HepG2 (cell line): ENCODE data around the gene ANKRD27. TPM values are rescaled to one million over a fixed set of nuclear protein-coding genes. Genes with fewer than 3 reads are reported as not detected.

Experiments
- ATAC-seq: fragments of 200-7000 bp; cut with Tn5 transposase; 3 replicates; pipeline ENCODE4 v1.9.1; 2020; ENCODE audit warnings: mild to moderate bottlenecking, moderate library complexity
- BruUV-seq: library from RNA; stranded (reverse); fragments of 400-500 nt; replicated peaks from 2 replicates; lab custom pipeline; 2021; lab: Mats Ljungman, UMichigan
- CTCF ChIA-PET: fragments of 300-600 bp; formaldehyde crosslinking; extraction: SDS; loops from one replicate; lab custom pipeline; 2021; ENCODE audit warnings: low total read pairs, inconsistent platforms, low intra/inter-chr PET ratio; lab: Yijun Ruan, JAX
- POLR2A ChIA-PET: fragments of 350-600 bp; sonication (Branson Sonifier 250); formaldehyde crosslinking; loops from one replicate; lab custom pipeline; 2020; ENCODE audit warnings: antibody characterized with exemption, inconsistent platforms; lab: Yijun Ruan, JAX
- DNase-seq: peaks from one replicate; pipeline ENCODE4 v3.0.0-alpha.2; 2015; ENCODE audit warnings: low spot score
- FAIRE-seq: peaks from 3 replicates; lab custom pipeline; 2011; peaks lifted over from hg19 to GRCh38; lab: Jason Lieb, UNC
- H2AFZ ChIP-seq: one replicate; pipeline ENCODE4 v1.6.1; 2011; ENCODE audit warnings: low read length, inconsistent platforms
- H3K27ac ChIP-seq: fragments of 300-600 bp; 3 replicates; pipeline ENCODE4 v1.8.0; 2011; ENCODE audit warnings: mixed run types, mild to moderate bottlenecking, mixed read lengths, low read length, inconsistent platforms; ENCODE audit not compliant: insufficient read depth; ENCODE audit errors: extremely low read length
- H3K27me3 ChIP-seq, 2 experiments: fragments of 200-600 bp in 1 of 2; 2 replicates in 1 of 2; 3 replicates in 1 of 2; pipeline versions ENCODE4 v1.6.0 to v1.8.0; 2011; ENCODE audit warnings: low read length in 2 of 2, mild to moderate bottlenecking in 2 of 2, moderate library complexity in 2 of 2, inconsistent platforms in 1 of 2; ENCODE audit not compliant: insufficient read depth in 2 of 2, control insufficient read depth in 1 of 2
- H3K36me3 ChIP-seq, 2 experiments: fragments of 200-600 bp in 1 of 2; replicated peaks in 1 of 2; 2 replicates in 1 of 2; 3 replicates in 1 of 2; pipeline versions ENCODE4 v1.5.1 to v1.8.0; 2011; ENCODE audit warnings: low read length in 2 of 2, inconsistent platforms in 1 of 2; ENCODE audit not compliant: insufficient read depth in 2 of 2, control insufficient read depth in 1 of 2
- H3K4me1 ChIP-seq: 2 replicates; pipeline ENCODE4 v1.5.1; 2012; ENCODE audit warnings: low read length, inconsistent platforms; ENCODE audit not compliant: insufficient read depth
- H3K4me2 ChIP-seq: 2 replicates; pipeline ENCODE4 v1.6.0; 2011; ENCODE audit warnings: low read depth, low read length, inconsistent platforms
- H3K4me3 ChIP-seq, 3 experiments: fragments of 200-600 bp in 1 of 3; sonication (generic), shearing (Covaris generic) in 1 of 3; replicated peaks in 1 of 3; 2 replicates each; pipeline ENCODE4 v1.5.1; 2011 to 2016; ENCODE audit warnings: low read length in 3 of 3, inconsistent platforms in 2 of 3, low read depth in 2 of 3, mild to moderate bottlenecking in 2 of 3, control low read depth in 1 of 3, mixed read lengths in 1 of 3; ENCODE audit not compliant: insufficient read depth in 1 of 3
- H3K79me2 ChIP-seq: one replicate; pipeline ENCODE4 v1.6.1; 2011; ENCODE audit warnings: low read length, inconsistent platforms; ENCODE audit not compliant: insufficient read depth
- H3K9ac ChIP-seq: 2 replicates; pipeline ENCODE4 v1.6.0; 2011; ENCODE audit warnings: mild to moderate bottlenecking, low read depth, low read length, inconsistent platforms; ENCODE audit not compliant: insufficient read depth
- H3K9me3 ChIP-seq: 2 replicates; pipeline ENCODE4 v1.5.1; 2012; ENCODE audit warnings: mild to moderate bottlenecking, low read length
- H4K20me1 ChIP-seq: 2 replicates; pipeline ENCODE4 v1.6.0; 2011; ENCODE audit warnings: inconsistent platforms, mild to moderate bottlenecking, low read length, moderate library complexity; ENCODE audit not compliant: insufficient read depth
- ATRX ChIP-seq: sonication (generic); formaldehyde crosslinking; IDR thresholded peaks from 2 replicates; pipeline ENCODE4 v1.4.0; 2020; ENCODE audit warnings: missing genetic modification reagents, borderline replicate concordance
- E2F1 ChIP-seq: sonication (generic); formaldehyde crosslinking; IDR thresholded peaks from 2 replicates; pipeline ENCODE4 v1.5.0; 2020; ENCODE audit warnings: missing genetic modification reagents
- EHMT2 ChIP-seq: fragments of 200-600 bp; sonication (generic); IDR thresholded peaks from 2 replicates; pipeline ENCODE4 v1.7.0; 2017; ENCODE audit warnings: antibody characterized with exemption, low read depth, low read length, borderline replicate concordance
- GATAD1 ChIP-seq: IDR thresholded peaks from 2 replicates; pipeline ENCODE4 v1.6.1; 2016; ENCODE audit warnings: missing genetic modification reagents, missing compliant biosample characterization
- HNRNPL ChIP-seq: fragments of 200-400 bp; formaldehyde crosslinking; IDR thresholded peaks from 2 replicates; pipeline ENCODE4 v1.6.1; 2017; ENCODE audit warnings: mild to moderate bottlenecking, low read depth, low read length
- HNRNPLL ChIP-seq: fragments of 200-400 bp; formaldehyde crosslinking; IDR thresholded peaks from 2 replicates; pipeline ENCODE4 v1.6.1; 2017; ENCODE audit warnings: mild to moderate bottlenecking, low read depth, low read length; ENCODE audit not compliant: poor library complexity, severe bottlenecking
- ISL2 ChIP-seq: sonication (generic); formaldehyde crosslinking; IDR thresholded peaks from 2 replicates; pipeline ENCODE4 v1.5.0; 2020; ENCODE audit warnings: missing genetic modification reagents
- MXI1 ChIP-seq: IDR thresholded peaks from 3 replicates; pipeline ENCODE4 v1.6.1; 2012; ENCODE audit warnings: low read depth, low read length, inconsistent platforms, borderline replicate concordance
- RBM22 ChIP-seq: fragments of 200-400 bp; formaldehyde crosslinking; optimal IDR thresholded peaks from 2 replicates; pipeline ENCODE3; 2017; ENCODE audit warnings: mild to moderate bottlenecking, low read length, moderate library complexity
- SIX1 ChIP-seq: sonication (generic); formaldehyde crosslinking; IDR thresholded peaks from 2 replicates; pipeline ENCODE4 v1.4.0; 2020; ENCODE audit warnings: missing genetic modification reagents, borderline replicate concordance
- ZC3H13 ChIP-seq: sonication (generic); formaldehyde crosslinking; IDR thresholded peaks from 2 replicates; pipeline ENCODE4 v1.8.1; 2023; ENCODE audit warnings: mild to moderate bottlenecking, missing genetic modification reagents, moderate library complexity
- ZNF317 ChIP-seq: sonication (generic); formaldehyde crosslinking; IDR thresholded peaks from 2 replicates; pipeline ENCODE4 v1.5.0; 2020; ENCODE audit warnings: mild to moderate bottlenecking, missing genetic modification reagents
- ZNF552 ChIP-seq: sonication (generic); formaldehyde crosslinking; IDR thresholded peaks from 2 replicates; pipeline ENCODE4 v1.9.0; 2022; ENCODE audit warnings: missing genetic modification reagents, mild to moderate bottlenecking, borderline replicate concordance
- ZNF761 ChIP-seq: sonication (generic); formaldehyde crosslinking; conservative IDR thresholded peaks from 2 replicates; pipeline ENCODE4 v1.4.0; 2020; ENCODE audit warnings: mild to moderate bottlenecking, missing genetic modification reagents
- ZNF879 ChIP-seq: sonication (generic); formaldehyde crosslinking; IDR thresholded peaks from 2 replicates; pipeline ENCODE4 v1.8.1; 2023; ENCODE audit warnings: missing genetic modification reagents
- WGBS: methylation state at CpG from one replicate; pipeline ENCODE4 v1.1.6; 2017; ENCODE audit warnings: low lambda C conversion rate; 5-methylcytosine and 5-hydroxymethylcytosine counted together
- in situ Hi-C: cut with HindIII; loops from 2 replicates; pipeline ENCODE4 v1.10.0; 2017; ENCODE audit warnings: low pct_unique_long_range_greater_than_20kb; ENCODE audit not compliant: extremely low pct_ligation_motif_present
- intact Hi-C: fragments of 100-400 bp; cut with micrococcal nuclease; formaldehyde crosslinking; loops from one replicate; pipeline ENCODE4 v1.10.0; 2022; ENCODE audit not compliant: unreplicated experiment
- polyA plus RNA-seq, 8 experiments: library from polyadenylated mRNA; depleted of rRNA in 3 of 8; stranded (reverse) in 7 of 8; unstranded in 1 of 8; fragments of >200 nt; fragmentation: Illumina TruSeq in 4 of 8; extraction: Trizol in 4 of 8; gene quantifications; 2 replicates each; pipeline versions ENCODE4 v1.2.1 to v1.2.3, GENCODE V29; 2011 to 2016; ENCODE audit warnings: low read depth in 4 of 8, missing spikeins in 1 of 8, mixed read lengths in 1 of 8; ENCODE audit not compliant: insufficient read depth in 1 of 8
- total RNA-seq, 5 experiments: library from RNA; depleted of rRNA; stranded (reverse); fragments of >200 nt; fragmentation: Illumina TruSeq; extraction: Trizol; gene quantifications; 2 replicates each; pipeline ENCODE4 v1.2.3, GENCODE V29; 2016; ENCODE audit warnings: low read depth in 1 of 5
- TF ChIP-seq, protein P1 (sequence below): sonication (generic); formaldehyde crosslinking; IDR thresholded peaks from 2 replicates; pipeline ENCODE4 v1.8.0; 2022; ENCODE audit warnings: mild to moderate bottlenecking, missing genetic modification reagents, borderline replicate concordance
- TF ChIP-seq, protein P2 (sequence below): sonication (generic); formaldehyde crosslinking; IDR thresholded peaks from 2 replicates; pipeline ENCODE4 v1.4.0; 2020; ENCODE audit warnings: missing genetic modification reagents, low read depth, mild to moderate bottlenecking, borderline replicate concordance
- TF ChIP-seq, protein P3 (sequence below): sonication (generic); formaldehyde crosslinking; IDR thresholded peaks from 2 replicates; pipeline ENCODE4 v1.4.0; 2020; ENCODE audit warnings: mild to moderate bottlenecking, low read depth, missing genetic modification reagents

The ANKRD27 gene
- total and polyA plus RNA-seq, 2 of the 13 experiments (the other 11 are each of a cell fraction or from before 2014, with no cell fraction given), result 22.2 to 23.7 TPM

DNA sequence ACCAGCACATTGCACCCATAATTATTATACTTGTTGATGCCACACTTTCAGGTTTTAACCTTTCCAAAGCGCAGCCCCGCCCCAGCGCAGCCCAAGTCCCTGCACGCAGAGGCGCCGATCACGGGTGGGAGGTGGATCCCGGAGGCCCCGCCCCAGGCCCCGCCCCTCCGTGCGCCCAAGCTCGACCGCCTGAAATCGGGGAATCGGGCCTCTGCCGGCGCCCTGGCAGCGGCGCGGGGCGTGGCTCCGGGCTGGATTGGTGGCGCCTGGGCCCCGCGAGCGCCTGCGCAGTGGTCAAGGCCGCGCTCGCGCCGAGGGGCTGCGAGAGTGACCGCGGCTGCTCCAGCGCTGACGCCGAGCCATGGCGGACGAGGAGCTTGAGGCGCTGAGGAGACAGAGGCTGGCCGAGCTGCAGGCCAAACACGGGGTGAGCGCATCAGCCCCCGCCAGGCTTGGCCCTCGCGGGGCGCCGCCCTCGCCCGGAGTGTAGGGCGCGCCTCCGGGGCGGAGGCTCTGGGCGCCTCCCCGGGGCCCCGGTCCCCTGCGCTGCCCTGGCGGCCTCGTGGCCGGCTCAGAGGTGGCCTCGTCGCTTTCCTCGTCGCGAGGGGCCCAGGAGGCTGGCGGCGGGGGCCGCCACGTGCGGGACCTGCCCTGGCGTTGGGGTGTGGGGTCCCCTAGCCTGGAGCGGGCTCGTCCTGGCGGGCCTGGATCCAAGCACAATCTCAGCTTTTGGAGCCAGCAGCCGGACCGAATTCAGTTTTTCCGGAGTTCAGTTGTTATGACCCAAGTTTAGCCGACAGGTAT, 93.9 kb downstream of the ANKRD27 start, which contains the start of gene PDCD5:
Gene PDCD5 (plus strand): TSS at position 290 of the 804 bp plus-strand sequence. CDS start 72 bp downstream, at position 362.
- peak within 1 kb of the TSS; percentile 93 for H3K4me2 ChIP-seq
- peak within 1 kb of the TSS; percentile 84 for H3K27ac ChIP-seq
- H3K4me3 ChIP-seq, result peak within 1 kb of the TSS; percentile 94 to 96 (median 95)
- peak within 1 kb of the TSS; percentile 98 for H3K9ac ChIP-seq
- POLR2A ChIA-PET, result interaction anchor here (0.6 to 2.3 kb wide), 9 partner anchors 16 to 1841 kb away, joined by 3 to 10 read pairs (median 4); partner anchors contain the start of genes DPY19L3 and ZNF507
- CTCF ChIA-PET, result no interaction called here
- 0 out of 2 replicates have a peak, but pooled peaks cover 5% of the 10 kb centered on the region for H4K20me1 ChIP-seq
- H3K79me2 ChIP-seq, result peaks cover 22% of the 10 kb centered on the region
- FAIRE-seq (no peak), ATAC-seq (peak; percentile 96), DNase-seq (peak; percentile 84)
- no peaks in the 10 kb centered on the region for H3K9me3 ChIP-seq
- H3K27me3 ChIP-seq, result no peaks in the 10 kb centered on the region; a peak in 1 of 5 replicates
- in situ Hi-C loops, result loop anchor here (5.0 kb wide), 1 partner anchor 174 kb away; the partner anchor contains the start of gene DPY19L3
- peaks cover 6 to 23% of the 10 kb centered on the region in 2 experiments for H3K36me3 ChIP-seq
- WGBS, result no CpG with 5 or more reads among the region's 81 CpGs
- H2AFZ ChIP-seq, result no peak within 1 kb of the TSS
- intact Hi-C loops, result no loop called here
- H3K4me1 ChIP-seq, result peaks cover 34% of the 10 kb centered on the region
- no TSS peak for BruUV-seq
- TF ChIP-seq MXI1, result peak; percentile 57; the same call in 1 of the 3 replicates
- TF ChIP-seq ZC3H13 (CRISPR knock-in tag), result 0 out of 2 replicates have a peak, but pooled peaks have one; percentile 32
- no peak for TF ChIP-seq ZNF879 (CRISPR knock-in tag)
- no peak for TF ChIP-seq ZNF317 (CRISPR knock-in tag)
- no peak for TF ChIP-seq RBM22
- TF ChIP-seq ISL2 (CRISPR knock-in tag), result no peak
- peak; percentile 49 for TF ChIP-seq HNRNPLL
- TF ChIP-seq GATAD1 (CRISPR knock-in tag), result peak; percentile 60
- no peak for TF ChIP-seq EHMT2
- peak; percentile 72; the same call in 1 of the 2 replicates for TF ChIP-seq ZNF761
- peak; percentile 29; the same call in 1 of the 2 replicates for TF ChIP-seq SIX1 (CRISPR knock-in tag)
- TF ChIP-seq, protein P1, sequence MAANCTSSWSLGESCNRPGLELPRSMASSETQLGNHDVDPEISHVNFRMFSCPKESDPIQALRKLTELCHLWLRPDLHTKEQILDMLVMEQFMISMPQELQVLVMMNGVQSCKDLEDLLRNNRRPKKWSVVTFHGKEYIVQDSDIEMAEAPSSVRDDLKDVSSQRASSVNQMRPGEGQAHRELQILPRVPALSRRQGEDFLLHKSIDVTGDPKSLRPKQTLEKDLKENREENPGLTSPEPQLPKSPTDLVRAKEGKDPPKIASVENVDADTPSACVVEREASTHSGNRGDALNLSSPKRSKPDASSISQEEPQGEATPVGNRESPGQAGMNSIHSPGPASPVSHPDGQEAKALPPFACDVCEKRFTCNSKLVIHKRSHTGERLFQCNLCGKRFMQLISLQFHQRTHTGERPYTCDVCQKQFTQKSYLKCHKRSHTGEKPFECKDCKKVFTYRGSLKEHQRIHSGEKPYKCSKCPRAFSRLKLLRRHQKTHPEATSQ, result no peak
- no peak for TF ChIP-seq ZNF552 (CRISPR knock-in tag)
- TF ChIP-seq, protein P2, sequence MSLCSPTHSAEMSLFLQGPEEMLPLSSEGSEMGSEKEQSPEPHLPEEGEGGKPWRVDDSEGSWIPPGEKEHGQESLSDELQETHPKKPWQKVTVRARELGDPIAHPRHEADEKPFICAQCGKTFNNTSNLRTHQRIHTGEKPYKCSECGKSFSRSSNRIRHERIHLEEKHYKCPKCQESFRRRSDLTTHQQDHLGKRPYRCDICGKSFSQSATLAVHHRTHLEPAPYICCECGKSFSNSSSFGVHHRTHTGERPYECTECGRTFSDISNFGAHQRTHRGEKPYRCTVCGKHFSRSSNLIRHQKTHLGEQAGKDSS (CRISPR knock-in tag), result 0 out of 2 replicates have a peak, but pooled peaks have one; percentile 43
- TF ChIP-seq E2F1 (CRISPR knock-in tag), result peak; percentile 30; the same call in 1 of the 2 replicates
- TF ChIP-seq, protein P3, sequence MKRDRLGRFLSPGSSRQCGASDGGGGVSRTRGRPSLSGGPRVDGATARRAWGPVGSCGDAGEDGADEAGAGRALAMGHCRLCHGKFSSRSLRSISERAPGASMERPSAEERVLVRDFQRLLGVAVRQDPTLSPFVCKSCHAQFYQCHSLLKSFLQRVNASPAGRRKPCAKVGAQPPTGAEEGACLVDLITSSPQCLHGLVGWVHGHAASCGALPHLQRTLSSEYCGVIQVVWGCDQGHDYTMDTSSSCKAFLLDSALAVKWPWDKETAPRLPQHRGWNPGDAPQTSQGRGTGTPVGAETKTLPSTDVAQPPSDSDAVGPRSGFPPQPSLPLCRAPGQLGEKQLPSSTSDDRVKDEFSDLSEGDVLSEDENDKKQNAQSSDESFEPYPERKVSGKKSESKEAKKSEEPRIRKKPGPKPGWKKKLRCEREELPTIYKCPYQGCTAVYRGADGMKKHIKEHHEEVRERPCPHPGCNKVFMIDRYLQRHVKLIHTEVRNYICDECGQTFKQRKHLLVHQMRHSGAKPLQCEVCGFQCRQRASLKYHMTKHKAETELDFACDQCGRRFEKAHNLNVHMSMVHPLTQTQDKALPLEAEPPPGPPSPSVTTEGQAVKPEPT (CRISPR knock-in tag), result 0 out of 2 replicates have a peak, but pooled peaks have one; percentile 78
- TF ChIP-seq HNRNPL, result no peak
- TF ChIP-seq ATRX (CRISPR knock-in tag), result no peak
